ENCODE measurements around the gene DNAH9.

DNA sequence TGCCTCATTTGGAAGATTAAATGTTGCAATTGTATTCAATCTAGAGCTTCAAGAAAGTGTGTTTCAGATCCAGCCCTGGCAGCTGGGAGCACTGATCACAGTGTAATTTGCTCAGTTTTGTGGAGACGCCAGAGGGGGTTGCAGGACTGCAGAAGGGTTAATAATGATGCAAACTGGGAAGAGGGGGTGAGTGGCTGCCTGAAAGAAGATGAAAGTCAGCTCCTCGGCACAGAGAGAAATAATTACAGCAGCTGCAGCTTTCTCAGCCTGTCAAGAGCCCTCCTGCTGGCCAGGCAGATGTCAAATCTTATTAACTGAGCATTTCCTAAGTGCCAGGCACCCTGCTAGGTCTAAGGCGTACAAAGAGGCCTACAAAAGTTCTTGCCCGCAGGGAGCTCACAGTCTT is 301.3 kb downstream of the DNAH9 start:
- TF ChIP-seq CTCF (IDR thresholded peaks at IDR 0.05; ENCODE audit: low read depth, low read length, poor library complexity, severe bottlenecking) (no peak), EZH2phosphoT487 (IDR thresholded peaks at IDR 0.05; ENCODE audit: borderline replicate concordance, low read length) (no peak)

Data from DOHH2 (cell line).